ENCODE results near the gene COPZ2. TPM values are rescaled to one million over a fixed set of nuclear protein-coding genes. Genes with fewer than 3 reads are reported as not detected.

The COPZ2 gene
- total RNA-seq, 1 experiment from 2014 or later, result 1.3 TPM

DNA sequence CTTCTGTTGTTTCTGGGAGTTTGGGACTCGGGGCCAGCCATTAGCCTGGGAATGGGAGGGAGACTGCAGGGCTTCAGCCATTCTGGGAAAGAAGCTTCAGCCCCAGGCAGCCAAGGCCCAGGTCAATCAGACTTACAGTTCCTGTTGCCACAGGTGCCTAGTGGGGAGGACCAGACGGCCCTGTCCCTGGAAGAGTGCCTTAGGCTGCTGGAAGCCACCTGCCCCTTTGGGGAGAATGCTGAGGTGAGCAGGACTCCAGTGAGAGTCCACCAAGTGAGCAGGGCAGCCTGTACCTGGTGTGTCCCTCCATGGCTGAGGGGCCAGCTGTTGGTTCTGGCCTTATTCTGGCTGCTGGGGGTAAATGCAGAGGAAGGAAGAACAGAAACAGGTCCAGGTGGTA is 19.3 kb upstream of the COPZ2 start:
- peaks cover 44% of the 10 kb centered on the region for H3K79me2 ChIP-seq (ENCODE audit: low read length)
- POLR2A ChIA-PET (ENCODE audit: unreplicated experiment), result no interaction called here

GRCh38 chr17:48056246-48056745 is 18.7 kb upstream of the COPZ2 start:
- intact Hi-C loops (cut with micrococcal nuclease), result no loop called here
- DNase-seq (no peak), ATAC-seq (no peak)
- no peak for TF ChIP-seq EZH2 (IDR thresholded peaks at IDR 0.05; ENCODE audit: low read length, unreplicated experiment)
- TF ChIP-seq EZH2phosphoT487 (IDR thresholded peaks at IDR 0.05; ENCODE audit: borderline replicate concordance, low read length), result no peak
- no peak for TF ChIP-seq CTCF (conservative IDR thresholded peaks at IDR 0.05; ENCODE audit: low read depth, low read length)
- no peaks in the 10 kb centered on the region for H3K9me3 ChIP-seq (ENCODE audit: low read length)
- BruUV-seq (replicated peaks), result no TSS peak
- CTCF ChIA-PET, result no interaction called here
- H3K27ac ChIP-seq (ENCODE audit: low read length), result no peak overlapping the region
- peaks cover 50% of the 10 kb centered on the region for H3K79me2 ChIP-seq (ENCODE audit: low read length)
- H3K4me2 ChIP-seq (ENCODE audit: low read length), result no peak overlapping the region
- H3K4me3 ChIP-seq (ENCODE audit: low read length), result no peak overlapping the region
- no peaks in the 10 kb centered on the region for H3K9me2 ChIP-seq (replicated peaks; ENCODE audit: low read length)
- no peaks in the 10 kb centered on the region for H3F3A ChIP-seq (ENCODE audit: low read length, unreplicated experiment)
- no peaks in the 10 kb centered on the region for H3K27me3 ChIP-seq (ENCODE audit: low read length)
- POLR2A ChIA-PET (ENCODE audit: unreplicated experiment), result no interaction called here
- no peak overlapping the region for H2AFZ ChIP-seq (ENCODE audit: low read length)
- peaks cover 71% of the 10 kb centered on the region for H3K36me3 ChIP-seq (ENCODE audit: low read depth, low read length)
- peaks cover 44% of the 10 kb centered on the region for H4K20me1 ChIP-seq (ENCODE audit: low read length)
- peaks cover 22% of the 10 kb centered on the region for H3K4me1 ChIP-seq (ENCODE audit: insufficient read depth, low read length)
- H3K9ac ChIP-seq (ENCODE audit: low read length), result no peak overlapping the region

More for the DNA sequence above, 19.3 kb upstream of the COPZ2 start:
- H3K4me1 ChIP-seq (ENCODE audit: insufficient read depth, low read length), result peaks cover 17% of the 10 kb centered on the region
- ATAC-seq, result no peak
- no peak overlapping the region for H3K4me2 ChIP-seq (ENCODE audit: low read length)
- no TSS peak for BruUV-seq (replicated peaks)
- no peak for DNase-seq
- H3K4me3 ChIP-seq (ENCODE audit: low read length), result no peak overlapping the region
- no peaks in the 10 kb centered on the region for H3F3A ChIP-seq (ENCODE audit: low read length, unreplicated experiment)
- H4K20me1 ChIP-seq (ENCODE audit: low read length), result peaks cover 38% of the 10 kb centered on the region
- CTCF ChIA-PET, result no interaction called here
- peaks cover 73% of the 10 kb centered on the region for H3K36me3 ChIP-seq (ENCODE audit: low read depth, low read length)
- H3K9me2 ChIP-seq (replicated peaks; ENCODE audit: low read length), result no peaks in the 10 kb centered on the region
- no peaks in the 10 kb centered on the region for H3K27me3 ChIP-seq (ENCODE audit: low read length)
- intact Hi-C loops (cut with micrococcal nuclease), result no loop called here
- TF ChIP-seq CTCF (conservative IDR thresholded peaks at IDR 0.05; ENCODE audit: low read depth, low read length) (no peak), EZH2phosphoT487 (IDR thresholded peaks at IDR 0.05; ENCODE audit: borderline replicate concordance, low read length) (no peak)
- no peak overlapping the region for H3K9ac ChIP-seq (ENCODE audit: low read length)
- no peaks in the 10 kb centered on the region for H3K9me3 ChIP-seq (ENCODE audit: low read length)
- H2AFZ ChIP-seq (ENCODE audit: low read length), result no peak overlapping the region
- H3K27ac ChIP-seq (ENCODE audit: low read length), result no peak overlapping the region

GRCh38 chr17:48055531-48056245 is 18.1 kb upstream of the COPZ2 start:
- no peaks in the 10 kb centered on the region for H3F3A ChIP-seq (ENCODE audit: low read length, unreplicated experiment)
- POLR2A ChIA-PET (ENCODE audit: unreplicated experiment), result no interaction called here
- peaks cover 28% of the 10 kb centered on the region for H3K4me1 ChIP-seq (ENCODE audit: insufficient read depth, low read length)
- H3K9me3 ChIP-seq (ENCODE audit: low read length), result no peaks in the 10 kb centered on the region
- DNase-seq, result no peak
- no peaks in the 10 kb centered on the region for H3K27me3 ChIP-seq (ENCODE audit: low read length)
- H3K79me2 ChIP-seq (ENCODE audit: low read length), result peaks cover 56% of the 10 kb centered on the region
- CTCF ChIA-PET, result no interaction called here
- ATAC-seq, result peak; percentile 63; the same call in 1 of the 2 replicates
- no peaks in the 10 kb centered on the region for H3K9me2 ChIP-seq (replicated peaks; ENCODE audit: low read length)
- TF ChIP-seq CTCF (conservative IDR thresholded peaks at IDR 0.05; ENCODE audit: low read depth, low read length) (no peak), EZH2phosphoT487 (IDR thresholded peaks at IDR 0.05; ENCODE audit: borderline replicate concordance, low read length) (no peak), EZH2 (IDR thresholded peaks at IDR 0.05; ENCODE audit: low read length, unreplicated experiment) (no peak)
- intact Hi-C loops (cut with micrococcal nuclease), result no loop called here
- H2AFZ ChIP-seq (ENCODE audit: low read length), result no peak overlapping the region
- no peak overlapping the region for H3K27ac ChIP-seq (ENCODE audit: low read length)
- no peak overlapping the region for H3K9ac ChIP-seq (ENCODE audit: low read length)
- H3K36me3 ChIP-seq (ENCODE audit: low read depth, low read length), result peaks cover 75% of the 10 kb centered on the region
- H3K4me3 ChIP-seq (ENCODE audit: low read length), result no peak overlapping the region
- H3K4me2 ChIP-seq (ENCODE audit: low read length), result no peak overlapping the region
- H4K20me1 ChIP-seq (ENCODE audit: low read length), result peaks cover 50% of the 10 kb centered on the region
- BruUV-seq (replicated peaks), result no TSS peak
